Effector memory CD4-positive, alpha-beta T cell (primary cell): ENCODE measurements around the gene KIAA1217.

Source experiments
- DNase-seq, 3 donors: peaks; one replicate each; pipeline ENCODE4 v3.0.0-alpha.2; 2020
- H3K27ac ChIP-seq: 2 replicates; pipeline ENCODE4 v1.7.0; 2013; ENCODE audit warnings: mild to moderate bottlenecking, low read length, moderate library complexity; ENCODE audit not compliant: insufficient read depth, poor library complexity, severe bottlenecking
- H3K27me3 ChIP-seq: replicated peaks from 2 replicates; pipeline ENCODE4 v1.7.0; 2013; ENCODE audit warnings: mild to moderate bottlenecking, low read length; ENCODE audit not compliant: insufficient read depth, control insufficient read depth, poor library complexity, severe bottlenecking
- H3K36me3 ChIP-seq: 2 replicates; pipeline ENCODE4 v1.7.0; 2013; ENCODE audit warnings: mild to moderate bottlenecking, low read length, moderate library complexity; ENCODE audit not compliant: control insufficient read depth, insufficient read depth
- H3K4me1 ChIP-seq: 2 replicates; pipeline ENCODE4 v1.7.0; 2013; ENCODE audit warnings: low read length, mild to moderate bottlenecking; ENCODE audit not compliant: control insufficient read depth, insufficient read depth, poor library complexity, severe bottlenecking
- H3K4me3 ChIP-seq: 2 replicates; pipeline ENCODE4 v1.7.0; 2013; ENCODE audit warnings: low read length, low read depth, mild to moderate bottlenecking; ENCODE audit not compliant: insufficient read depth, poor library complexity, severe bottlenecking
- H3K9me3 ChIP-seq: 2 replicates; pipeline ENCODE4 v1.7.0; 2013; ENCODE audit warnings: mild to moderate bottlenecking, low read length, moderate library complexity; ENCODE audit not compliant: control insufficient read depth

Gene KIAA1217

GRCh38 chr10:24390146-24390700 is 181.3 kb downstream of the KIAA1217 start:
- DNase-seq: no peak
- H3K4me3 ChIP-seq: no peak overlapping the region
- H3K27ac ChIP-seq: no peak overlapping the region
- no peaks in the 10 kb centered on the region for H3K4me1 ChIP-seq
- no peaks in the 10 kb centered on the region for H3K36me3 ChIP-seq
- H3K27me3 ChIP-seq: no peaks in the 10 kb centered on the region
- H3K9me3 ChIP-seq: no peaks in the 10 kb centered on the region

GRCh38 chr10:24390746-24391145 is 181.8 kb downstream of the KIAA1217 start:
- no peaks in the 10 kb centered on the region for H3K4me1 ChIP-seq
- no peaks in the 10 kb centered on the region for H3K27me3 ChIP-seq
- no peak overlapping the region for H3K27ac ChIP-seq
- no peaks in the 10 kb centered on the region for H3K36me3 ChIP-seq
- no peak overlapping the region for H3K4me3 ChIP-seq
- DNase-seq: no peak
- H3K9me3 ChIP-seq: no peaks in the 10 kb centered on the region

GRCh38 chr10:24393201-24393600 is 184.3 kb downstream of the KIAA1217 start:
- no peaks in the 10 kb centered on the region for H3K36me3 ChIP-seq
- peaks cover 3% of the 10 kb centered on the region for H3K27me3 ChIP-seq
- H3K9me3 ChIP-seq: no peaks in the 10 kb centered on the region
- no peak for DNase-seq
- no peaks in the 10 kb centered on the region for H3K4me1 ChIP-seq
- H3K4me3 ChIP-seq: no peak overlapping the region
- no peak overlapping the region for H3K27ac ChIP-seq

- no peaks in the 10 kb centered on the region for H3K36me3 ChIP-seq
- no peaks in the 10 kb centered on the region for H3K4me1 ChIP-seq
- no peak overlapping the region for H3K27ac ChIP-seq
- H3K4me3 ChIP-seq: no peak overlapping the region
- no peaks in the 10 kb centered on the region for H3K9me3 ChIP-seq
- H3K27me3 ChIP-seq: peaks cover 3% of the 10 kb centered on the region
- no peak for DNase-seq
Observed at GRCh38 chr10:24394461-24395190, 185.7 kb downstream of the KIAA1217 start.

GRCh38 chr10:24396396-24396795 is 187.5 kb downstream of the KIAA1217 start:
- peaks cover 3% of the 10 kb centered on the region for H3K27me3 ChIP-seq
- H3K4me1 ChIP-seq: no peaks in the 10 kb centered on the region
- no peak overlapping the region for H3K27ac ChIP-seq
- no peak overlapping the region for H3K4me3 ChIP-seq
- DNase-seq: no peak
- H3K36me3 ChIP-seq: no peaks in the 10 kb centered on the region
- H3K9me3 ChIP-seq: no peaks in the 10 kb centered on the region

GRCh38 chr10:24397662-24398061 is 188.7 kb downstream of the KIAA1217 start:
- H3K36me3 ChIP-seq: no peaks in the 10 kb centered on the region
- no peak overlapping the region for H3K4me3 ChIP-seq
- no peaks in the 10 kb centered on the region for H3K4me1 ChIP-seq
- H3K27ac ChIP-seq: no peak overlapping the region
- DNase-seq: no peak
- peaks cover 3% of the 10 kb centered on the region for H3K27me3 ChIP-seq
- H3K9me3 ChIP-seq: no peaks in the 10 kb centered on the region

GRCh38 chr10:24404567-24404966 is 195.6 kb downstream of the KIAA1217 start:
- H3K4me3 ChIP-seq: no peak overlapping the region
- DNase-seq: no peak
- no peaks in the 10 kb centered on the region for H3K27me3 ChIP-seq
- H3K9me3 ChIP-seq: no peaks in the 10 kb centered on the region
- no peaks in the 10 kb centered on the region for H3K36me3 ChIP-seq
- H3K27ac ChIP-seq: no peak overlapping the region
- no peaks in the 10 kb centered on the region for H3K4me1 ChIP-seq

- Histone ChIP-seq H3K36me3 (no peaks in the 10 kb centered on the region), H3K4me3 (no peak overlapping the region), H3K9me3 (no peaks in the 10 kb centered on the region), H3K27ac (no peak overlapping the region), H3K27me3 (no peaks in the 10 kb centered on the region), H3K4me1 (no peaks in the 10 kb centered on the region)
- DNase-seq: no peak
Observed at GRCh38 chr10:24405635-24406034, 196.7 kb downstream of the KIAA1217 start.

- Histone ChIP-seq H3K36me3 (no peaks in the 10 kb centered on the region), H3K27ac (no peak overlapping the region)
- no peak for DNase-seq
Observed at GRCh38 chr10:24406809-24407483, 198.0 kb downstream of the KIAA1217 start.

GRCh38 chr10:24407928-24408327 is 199.0 kb downstream of the KIAA1217 start:
- H3K36me3 ChIP-seq: no peaks in the 10 kb centered on the region
- no peak for DNase-seq
- no peaks in the 10 kb centered on the region for H3K9me3 ChIP-seq
- no peak overlapping the region for H3K4me3 ChIP-seq
- H3K27ac ChIP-seq: no peak overlapping the region
- no peaks in the 10 kb centered on the region for H3K27me3 ChIP-seq
- no peaks in the 10 kb centered on the region for H3K4me1 ChIP-seq

More at GRCh38 chr10:24406809-24407483, 198.0 kb downstream of the KIAA1217 start:
- no peaks in the 10 kb centered on the region for H3K27me3 ChIP-seq
- H3K9me3 ChIP-seq: no peaks in the 10 kb centered on the region
- H3K4me1 ChIP-seq: no peaks in the 10 kb centered on the region
- no peak overlapping the region for H3K4me3 ChIP-seq
